ENCODE data around the gene NOTUM.

The NOTUM gene

DNA sequence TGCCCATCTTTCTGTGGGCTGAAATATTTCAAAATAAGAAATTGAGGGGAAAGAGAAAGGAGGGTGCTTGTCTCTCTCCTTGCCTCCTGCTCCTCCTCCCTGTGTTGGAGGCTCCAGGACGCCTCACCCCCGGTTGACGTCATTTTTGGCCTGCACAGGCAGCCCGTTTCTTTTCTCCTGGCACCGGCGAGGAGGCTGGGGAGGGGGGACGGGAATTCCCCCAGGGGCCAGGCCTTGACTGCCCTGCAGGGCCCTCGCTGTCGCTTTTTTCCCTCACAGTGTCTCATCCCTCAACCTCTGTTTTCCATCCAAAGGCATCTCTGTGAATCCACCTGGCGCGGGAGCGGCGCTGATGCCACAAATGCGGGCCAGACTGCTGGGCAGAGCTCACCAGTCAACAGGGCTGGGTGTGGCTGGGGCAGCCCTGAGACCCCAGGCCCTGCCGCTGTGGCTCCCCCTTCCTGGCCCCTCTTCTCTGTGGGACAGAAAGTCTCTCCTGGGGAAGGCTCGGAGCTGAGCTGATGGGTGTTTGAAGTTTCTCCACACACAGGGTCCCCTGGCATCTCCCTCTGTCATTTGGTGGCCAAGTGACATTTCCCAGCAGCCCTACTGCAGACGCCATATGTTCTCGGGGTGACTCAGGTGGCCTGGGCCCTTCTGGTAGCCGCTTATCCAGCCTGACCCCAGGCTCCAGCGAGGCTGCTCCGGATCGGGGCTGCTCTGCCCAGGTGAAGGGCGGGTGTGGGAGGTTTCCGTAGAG is 45.7 kb upstream of the NOTUM start:
- no peak for DNase-seq (ENCODE audit: low spot score)
- H3K27ac ChIP-seq: peak overlapping the region; percentile 95
- ChIA-PET POLR2A (ENCODE audit: low non-redundant PET) (no interaction called here), CTCF (interaction anchor here (0.6 kb wide), 1 partner anchor 14 kb away, joined by 3 read pairs; no protein-coding TSS in a partner anchor)
- TF ChIP-seq, protein P1, sequence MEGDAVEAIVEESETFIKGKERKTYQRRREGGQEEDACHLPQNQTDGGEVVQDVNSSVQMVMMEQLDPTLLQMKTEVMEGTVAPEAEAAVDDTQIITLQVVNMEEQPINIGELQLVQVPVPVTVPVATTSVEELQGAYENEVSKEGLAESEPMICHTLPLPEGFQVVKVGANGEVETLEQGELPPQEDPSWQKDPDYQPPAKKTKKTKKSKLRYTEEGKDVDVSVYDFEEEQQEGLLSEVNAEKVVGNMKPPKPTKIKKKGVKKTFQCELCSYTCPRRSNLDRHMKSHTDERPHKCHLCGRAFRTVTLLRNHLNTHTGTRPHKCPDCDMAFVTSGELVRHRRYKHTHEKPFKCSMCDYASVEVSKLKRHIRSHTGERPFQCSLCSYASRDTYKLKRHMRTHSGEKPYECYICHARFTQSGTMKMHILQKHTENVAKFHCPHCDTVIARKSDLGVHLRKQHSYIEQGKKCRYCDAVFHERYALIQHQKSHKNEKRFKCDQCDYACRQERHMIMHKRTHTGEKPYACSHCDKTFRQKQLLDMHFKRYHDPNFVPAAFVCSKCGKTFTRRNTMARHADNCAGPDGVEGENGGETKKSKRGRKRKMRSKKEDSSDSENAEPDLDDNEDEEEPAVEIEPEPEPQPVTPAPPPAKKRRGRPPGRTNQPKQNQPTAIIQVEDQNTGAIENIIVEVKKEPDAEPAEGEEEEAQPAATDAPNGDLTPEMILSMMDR (conservative IDR thresholded peaks at IDR 0.05; ENCODE audit: low read depth): no peak

DNA sequence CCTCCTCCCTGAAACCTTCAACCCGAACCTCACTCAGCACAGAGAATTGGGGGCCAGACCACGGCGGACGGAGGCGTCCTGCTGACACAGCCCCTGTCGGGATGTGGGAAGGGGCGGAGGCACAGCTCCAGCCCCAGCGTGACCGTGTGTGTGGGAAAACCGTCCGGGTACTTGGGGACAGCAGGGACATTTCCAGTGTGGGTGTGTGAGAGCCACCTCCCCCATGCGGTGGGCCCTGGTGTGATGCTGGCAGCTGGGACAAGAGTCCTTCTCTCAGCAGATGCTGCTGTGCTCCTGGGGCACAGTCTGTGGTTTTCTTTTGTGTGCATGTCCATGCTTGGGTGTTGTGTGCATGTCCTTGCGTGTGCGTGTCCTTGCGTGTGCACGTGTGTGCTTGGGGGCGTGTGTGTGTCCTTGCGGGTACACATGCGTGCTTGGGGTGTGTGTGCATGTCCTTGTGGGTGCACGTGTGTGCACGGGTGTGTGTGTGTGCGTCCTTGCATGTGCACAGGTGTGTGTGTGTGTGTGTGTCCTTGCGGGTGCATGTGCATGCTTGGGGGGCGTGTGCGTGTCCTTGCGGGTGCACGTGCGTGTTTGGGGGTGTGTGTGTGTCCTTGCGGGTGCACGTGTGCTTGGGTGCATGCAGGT is 44.8 kb upstream of the NOTUM start:
- peak overlapping the region; percentile 95 for H3K27ac ChIP-seq
- no peak for DNase-seq (ENCODE audit: low spot score)
- CTCF ChIA-PET: no interaction called here
- TF ChIP-seq, protein P1 (conservative IDR thresholded peaks at IDR 0.05; ENCODE audit: low read depth): no peak
- POLR2A ChIA-PET (ENCODE audit: low non-redundant PET): no interaction called here

DNA sequence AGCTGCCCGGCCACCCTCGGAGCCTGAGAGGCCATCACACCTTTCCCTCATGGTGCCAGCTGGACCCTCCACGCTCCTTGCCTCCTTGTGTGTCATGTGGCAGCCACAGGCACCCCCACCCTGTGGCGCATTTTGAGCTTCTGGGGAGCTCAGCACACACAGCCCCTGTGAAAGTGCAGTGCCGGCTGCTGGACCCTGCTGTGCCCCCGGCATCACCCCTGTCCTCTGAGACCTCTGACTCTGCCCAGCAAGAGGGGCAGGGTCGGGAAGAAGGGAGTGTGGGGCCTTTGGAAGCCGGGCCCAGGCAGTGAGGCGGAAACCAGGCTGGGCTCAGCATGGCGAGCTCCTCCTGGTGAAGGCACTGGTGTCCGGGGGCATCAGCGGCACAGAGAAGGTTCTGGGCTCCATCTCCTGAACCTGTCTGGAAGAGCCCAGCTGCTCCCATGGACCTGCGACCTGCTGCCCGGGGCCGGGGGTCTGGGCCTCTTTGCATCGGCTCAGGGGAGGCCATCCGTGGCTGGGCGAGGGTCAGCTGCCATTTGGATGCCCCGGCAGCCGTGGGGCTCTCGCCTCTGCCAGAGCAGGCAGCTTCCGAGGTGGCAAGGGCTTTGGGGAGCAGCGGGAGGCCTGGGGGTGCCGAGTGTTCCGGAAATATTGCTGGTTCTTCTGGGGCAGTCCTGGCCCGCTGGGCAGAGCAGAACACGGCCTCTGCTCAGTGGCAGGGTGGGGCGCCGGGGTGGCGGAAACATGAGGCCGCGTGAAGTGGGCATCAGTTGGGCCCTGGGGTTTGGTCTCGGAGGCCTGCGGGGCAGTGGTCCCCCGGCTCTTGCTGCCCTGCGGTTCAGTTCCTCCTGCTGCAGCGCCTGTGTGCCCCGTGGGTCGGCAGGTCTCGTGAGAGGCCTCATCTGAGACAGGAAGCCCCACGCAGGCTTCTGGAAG is 43.8 kb upstream of the NOTUM start:
- POLR2A ChIA-PET (ENCODE audit: low non-redundant PET): no interaction called here
- peak overlapping the region; percentile 95 for H3K27ac ChIP-seq
- TF ChIP-seq, protein P1 (conservative IDR thresholded peaks at IDR 0.05; ENCODE audit: low read depth): no peak
- DNase-seq (ENCODE audit: low spot score): no peak
- CTCF ChIA-PET: interaction anchor here (0.6 to 2.9 kb wide), 6 partner anchors 9 to 169 kb away, joined by 3 to 16 read pairs (median 4); no protein-coding TSS in a partner anchor

DNA sequence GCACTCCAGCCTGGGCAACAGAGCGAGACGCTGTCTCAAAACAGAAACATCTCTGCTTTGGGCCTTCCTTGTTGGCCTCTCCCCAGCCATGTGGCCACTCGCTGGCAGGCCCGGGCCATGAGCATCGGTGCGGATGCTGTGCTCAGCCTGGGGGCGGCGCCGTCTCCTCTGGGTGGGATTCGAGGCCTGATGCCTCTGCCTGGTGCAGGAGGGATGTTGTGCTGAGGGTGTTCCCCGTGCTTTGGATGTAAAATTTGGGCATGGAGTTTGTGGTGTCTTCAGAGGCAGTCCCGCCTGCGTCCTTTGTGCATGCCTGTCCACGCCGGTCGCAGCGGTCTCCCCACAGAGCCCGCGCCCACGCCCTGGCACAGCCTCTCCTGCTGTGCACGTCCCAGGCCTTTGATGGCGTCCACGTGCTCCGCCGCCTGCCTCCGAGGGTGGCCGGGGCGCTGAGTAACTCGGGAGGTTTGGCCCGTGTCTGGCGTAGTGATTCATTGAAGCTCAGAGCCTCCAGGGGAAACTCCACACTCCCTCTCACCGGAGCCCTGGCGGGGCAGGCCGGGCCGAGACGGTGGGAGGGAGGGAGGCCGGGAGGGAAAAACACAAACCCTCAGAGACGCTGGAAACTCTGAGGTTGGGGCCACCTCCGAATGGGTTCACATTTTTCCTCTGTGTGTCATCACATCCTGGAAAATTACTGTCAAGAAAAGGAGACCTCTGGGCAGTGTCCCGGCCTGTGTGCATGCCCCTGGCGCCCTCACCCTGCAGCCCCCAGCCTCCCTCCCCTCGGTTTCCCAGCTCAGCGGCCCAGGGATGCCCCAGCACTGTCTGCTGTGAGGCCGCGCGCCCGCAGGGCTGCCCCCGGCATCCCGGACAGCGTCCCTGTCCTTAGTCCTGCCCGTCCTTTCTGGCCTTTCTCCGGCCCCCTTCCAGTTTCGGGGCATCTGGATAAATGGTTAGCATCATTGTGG is 42.7 kb upstream of the NOTUM start:
- DNase-seq (ENCODE audit: low spot score): peak; percentile 94
- TF ChIP-seq, protein P1 (conservative IDR thresholded peaks at IDR 0.05; ENCODE audit: low read depth): no peak
- peak overlapping the region; percentile 95 for H3K27ac ChIP-seq
- POLR2A ChIA-PET (ENCODE audit: low non-redundant PET): interaction anchor here (1.2 kb wide), 1 partner anchor 12 kb away, joined by 4 read pairs; no protein-coding TSS in a partner anchor
- CTCF ChIA-PET: interaction anchor here (0.6 to 2.9 kb wide), 9 partner anchors 10 to 171 kb away, joined by 3 to 16 read pairs (median 4); no protein-coding TSS in a partner anchor

DNA sequence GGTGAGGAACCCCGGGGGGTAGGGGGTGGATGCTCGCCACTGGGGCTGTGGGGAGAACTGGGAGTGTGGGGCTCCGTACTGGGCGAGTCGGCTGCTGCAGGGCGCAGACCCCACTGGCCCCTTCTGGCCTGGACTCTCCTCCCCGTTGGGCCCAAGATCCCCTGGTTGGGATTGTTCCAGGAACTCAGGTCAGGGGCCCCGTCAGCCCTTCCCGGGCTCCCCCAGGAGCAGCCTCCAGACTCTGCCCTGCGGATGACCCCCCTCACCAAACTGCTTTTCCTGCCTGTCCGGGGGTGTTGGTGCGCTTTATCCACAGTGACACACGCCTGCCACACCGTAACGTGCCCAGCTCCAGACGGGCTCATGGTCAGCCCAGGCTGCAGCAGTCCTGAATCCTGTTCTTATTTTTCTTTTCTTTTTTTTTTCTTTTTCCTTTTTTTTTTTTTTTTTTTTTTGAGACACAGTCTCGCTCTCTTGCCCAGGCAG is 40.6 kb upstream of the NOTUM start:
- H3K27ac ChIP-seq: peak overlapping the region; percentile 9
- CTCF ChIA-PET: interaction anchor here (0.7 kb wide), 1 partner anchor 42 kb away, joined by 3 read pairs; no protein-coding TSS in a partner anchor
- POLR2A ChIA-PET (ENCODE audit: low non-redundant PET): no interaction called here
- DNase-seq (ENCODE audit: low spot score): no peak
- TF ChIP-seq, protein P1 (conservative IDR thresholded peaks at IDR 0.05; ENCODE audit: low read depth): no peak
